GM19452 (cell line): ENCODE data around the gene LIMS1.
A peak's percentile ranks its signal among the peaks of the same experiment; 100 is the strongest.
"Not testable (repeated sequence)": the region's sequence is repeated elsewhere in the genome, so short reads cannot be mapped to it uniquely, and the experiment has no call there.

Experiments used
- ATAC-seq: cut with Tn5 transposase; IDR thresholded peaks from one replicate; pipeline ENCODE4 v1.9.1; 2021; ENCODE audit not compliant: unreplicated experiment

LIMS1 gene

GRCh38 chr2:108533832-108534583, at the start of gene LIMS1:
TSS of gene LIMS1 (plus strand) at chr2:108534470. CDS start at chr2:108534563, 93 bp downstream.
- peak; percentile 86 for ATAC-seq

- no peak for ATAC-seq
Measured at GRCh38 chr2:108485253-108485652, 49.0 kb upstream of the LIMS1 start.

- ATAC-seq, result no peak
Measured at GRCh38 chr2:108490506-108491122, 43.7 kb upstream of the LIMS1 start.

GRCh38 chr2:108491848-108492247, 42.4 kb upstream of the LIMS1 start:
- ATAC-seq, result no peak

GRCh38 chr2:108492364-108492763, 41.9 kb upstream of the LIMS1 start:
- no peak for ATAC-seq

GRCh38 chr2:108496167-108496566, 38.1 kb upstream of the LIMS1 start:
- not testable (repeated sequence) for ATAC-seq

- not testable (repeated sequence) for ATAC-seq
Measured at GRCh38 chr2:108507620-108508019, 26.6 kb upstream of the LIMS1 start.

GRCh38 chr2:108512431-108512830, 21.8 kb upstream of the LIMS1 start:
- ATAC-seq, result not testable (repeated sequence)

- ATAC-seq, result not testable (repeated sequence)
Measured at GRCh38 chr2:108514478-108514877, 19.8 kb upstream of the LIMS1 start.

- not testable (repeated sequence) for ATAC-seq
Measured at GRCh38 chr2:108524688-108525087, 9.6 kb upstream of the LIMS1 start.

- not testable (repeated sequence) for ATAC-seq
Measured at GRCh38 chr2:108525258-108525657, 9.0 kb upstream of the LIMS1 start.

- ATAC-seq, result no peak
Measured at GRCh38 chr2:108531674-108532055, 2.6 kb upstream of the LIMS1 start.

GRCh38 chr2:108534584-108535356, 500 bp downstream of the LIMS1 start:
- peak; percentile 40 for ATAC-seq

GRCh38 chr2:108535357-108535631, 1.0 kb downstream of the LIMS1 start:
- ATAC-seq, result no peak

GRCh38 chr2:108536133-108536780, 2.0 kb downstream of the LIMS1 start:
- no peak for ATAC-seq

GRCh38 chr2:108536911-108537310, 2.6 kb downstream of the LIMS1 start:
- ATAC-seq, result no peak

- no peak for ATAC-seq
Measured at GRCh38 chr2:108538000-108538625, 3.8 kb downstream of the LIMS1 start.

- ATAC-seq, result no peak
Measured at GRCh38 chr2:108541451-108541850, 7.2 kb downstream of the LIMS1 start.

- ATAC-seq, result no peak
Measured at GRCh38 chr2:108542071-108542470, 7.8 kb downstream of the LIMS1 start.

- no peak for ATAC-seq
Measured at GRCh38 chr2:108547606-108548005, 13.3 kb downstream of the LIMS1 start.
